SW480 (cell line): ENCODE results near the gene STARD3.
A peak's percentile ranks its signal among the peaks of the same experiment; 100 is the strongest.
"Not testable (repeated sequence)": the region's sequence is repeated elsewhere in the genome, so short reads cannot be mapped to it uniquely, and the experiment has no call there.

Source experiments
- DNase-seq: peaks from one replicate; pipeline ENCODE4 v3.0.0-alpha.2; 2016; ENCODE audit warnings: low spot score

The STARD3 gene

GRCh38 chr17:39695089-39695474 lies 58.1 kb downstream of the STARD3 start:
- no peak for DNase-seq

GRCh38 chr17:39696731-39697130 lies 59.8 kb downstream of the STARD3 start:
- DNase-seq: no peak

- no peak for DNase-seq
These were observed 61.0 kb downstream of the STARD3 start for GRCh38 chr17:39697961-39698360.

- not testable (repeated sequence) for DNase-seq
These were observed 62.3 kb downstream of the STARD3 start for GRCh38 chr17:39699157-39699817.

- DNase-seq: peak; percentile 72
These were observed 62.8 kb downstream of the STARD3 start, which contains the start of gene ERBB2 for GRCh38 chr17:39699818-39700147. Gene ERBB2 (plus strand): TSS chr17:39700064. CDS start chr17:39700239, 175 bp downstream.

GRCh38 chr17:39700148-39700987 lies 63.4 kb downstream of the STARD3 start:
- DNase-seq: no peak

GRCh38 chr17:39701012-39701783 lies 64.3 kb downstream of the STARD3 start:
- no peak for DNase-seq

- DNase-seq: no peak
These were observed 65.0 kb downstream of the STARD3 start for GRCh38 chr17:39701784-39702422.

GRCh38 chr17:39702901-39703893 lies 66.3 kb downstream of the STARD3 start:
- DNase-seq: no peak

GRCh38 chr17:39703913-39704312 lies 67.0 kb downstream of the STARD3 start:
- no peak for DNase-seq

GRCh38 chr17:39704821-39705551 lies 68.0 kb downstream of the STARD3 start:
- DNase-seq: no peak

GRCh38 chr17:39705786-39706348 lies 68.9 kb downstream of the STARD3 start:
- peak; percentile 78 for DNase-seq

- DNase-seq: no peak
These were observed 69.4 kb downstream of the STARD3 start for GRCh38 chr17:39706383-39706782.

- peak; percentile 57 for DNase-seq
These were observed 70.0 kb downstream of the STARD3 start for GRCh38 chr17:39706921-39707337.

GRCh38 chr17:39709319-39709997 lies 72.5 kb downstream of the STARD3 start:
- DNase-seq: no peak

- DNase-seq: no peak
These were observed 73.3 kb downstream of the STARD3 start for GRCh38 chr17:39709998-39710964.

- DNase-seq: not testable (repeated sequence)
These were observed 74.1 kb downstream of the STARD3 start for GRCh38 chr17:39711071-39711470.

- DNase-seq: no peak
These were observed 74.9 kb downstream of the STARD3 start for GRCh38 chr17:39711851-39712250.
